GM11168 (cell line): ENCODE results near the gene PPP2CA.
"Not testable (repeated sequence)": the region's sequence is repeated elsewhere in the genome, so short reads cannot be mapped to it uniquely, and the experiment has no call there.

Source experiments
- in situ Hi-C: fragments of 300-500 bp; cut with MboI; formaldehyde crosslinking; loops from one replicate; pipeline ENCODE4 v1.12.0; 2022; ENCODE audit warnings: low sequenced_read_pairs; ENCODE audit not compliant: unreplicated experiment

PPP2CA gene

GRCh38 chr5:134225780-134226440 lies at the start of gene PPP2CA:
PPP2CA (minus strand) TSS chr5:134226073; CDS start chr5:134225861, 212 bp downstream.
- in situ Hi-C loops = no loop called here

- in situ Hi-C loops = no loop called here
These were observed 47.9 kb upstream of the PPP2CA start for GRCh38 chr5:134273642-134274395.

DNA sequence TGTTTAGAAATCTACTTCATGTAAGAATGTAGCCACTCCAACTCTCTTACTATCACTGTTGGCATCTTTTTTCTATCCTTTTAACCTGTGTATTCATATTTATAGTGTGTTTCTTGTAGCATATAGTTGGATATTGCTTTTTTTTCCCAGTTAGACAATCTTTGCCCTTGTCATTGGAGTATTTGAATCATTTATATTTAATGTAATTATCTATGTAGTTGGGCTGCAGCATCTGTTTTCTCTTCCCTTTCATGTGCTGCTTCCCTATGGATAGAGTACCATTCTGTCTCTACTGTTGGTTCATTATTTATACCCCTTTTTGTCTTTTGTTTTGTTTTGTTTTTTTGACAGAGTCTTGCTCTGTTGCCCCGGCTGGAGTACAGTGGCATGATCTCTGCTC lies 45.2 kb upstream of the PPP2CA start:
- in situ Hi-C loops = no loop called here

DNA sequence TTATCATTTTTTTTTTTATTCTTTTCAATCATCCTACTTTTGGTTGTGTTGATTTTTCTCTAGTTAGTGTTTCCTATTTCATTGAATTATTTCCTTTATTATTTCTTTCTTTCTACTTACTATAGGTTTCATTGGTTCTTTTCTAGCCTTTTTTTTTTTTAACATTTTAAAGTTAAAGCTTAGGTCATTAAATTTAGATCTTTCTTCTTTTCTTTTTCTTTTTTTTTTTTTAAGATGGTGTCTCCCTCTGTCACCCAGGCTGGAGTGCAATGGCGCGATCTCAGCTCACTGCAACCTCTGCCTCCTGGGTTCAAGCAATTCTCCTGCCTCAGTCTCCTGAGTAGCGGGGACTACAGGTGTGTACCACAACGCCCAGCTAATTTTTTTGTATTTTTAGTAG lies 43.0 kb upstream of the PPP2CA start:
- in situ Hi-C loops = no loop called here

- in situ Hi-C loops = no loop called here
These were observed 42.2 kb upstream of the PPP2CA start for GRCh38 chr5:134268019-134268601.

GRCh38 chr5:134267366-134268018 lies 41.6 kb upstream of the PPP2CA start:
- in situ Hi-C loops = no loop called here

DNA sequence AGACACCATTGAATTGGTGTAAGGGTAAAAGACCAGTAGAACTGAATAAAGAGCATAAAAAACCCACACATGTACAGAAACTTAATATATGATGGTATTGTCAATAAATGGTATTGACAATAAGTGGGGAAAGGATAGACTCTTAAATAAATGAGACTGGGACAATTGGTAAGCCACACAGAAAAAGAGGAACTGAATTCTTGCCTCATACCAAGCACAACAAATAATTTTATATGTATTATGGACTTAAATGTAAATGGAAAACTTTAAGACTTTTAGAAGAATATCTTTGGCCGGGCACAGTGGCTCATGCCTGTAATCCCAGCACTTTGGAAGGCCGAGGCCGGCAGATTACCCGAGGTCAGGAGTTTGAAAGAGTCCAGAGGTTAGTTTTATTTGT lies 37.9 kb upstream of the PPP2CA start:
- in situ Hi-C loops = no loop called here

DNA sequence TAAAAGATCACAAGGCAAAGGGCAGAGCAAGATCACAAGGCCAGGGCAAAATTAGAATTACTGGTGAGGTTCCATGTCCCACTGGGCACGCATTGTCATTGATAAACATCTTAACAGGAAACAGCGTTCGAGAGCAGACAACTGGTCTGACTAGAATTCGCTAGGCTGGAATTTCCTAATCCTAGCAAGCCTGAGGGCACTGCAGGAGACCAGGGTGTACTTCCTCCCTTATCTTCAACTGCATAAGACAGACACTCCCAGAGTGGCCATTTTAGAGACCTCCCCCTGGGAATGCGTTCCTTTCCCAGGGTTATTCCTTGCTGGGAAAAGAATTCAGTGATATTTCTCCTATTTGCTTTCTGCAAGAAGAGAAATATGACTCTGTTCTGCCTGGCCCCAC lies 36.8 kb upstream of the PPP2CA start:
- in situ Hi-C loops = not testable (repeated sequence)

GRCh38 chr5:134258896-134259295 lies 33.0 kb upstream of the PPP2CA start:
- in situ Hi-C loops = no loop called here

GRCh38 chr5:134257176-134257575 lies 31.3 kb upstream of the PPP2CA start:
- in situ Hi-C loops = no loop called here

DNA sequence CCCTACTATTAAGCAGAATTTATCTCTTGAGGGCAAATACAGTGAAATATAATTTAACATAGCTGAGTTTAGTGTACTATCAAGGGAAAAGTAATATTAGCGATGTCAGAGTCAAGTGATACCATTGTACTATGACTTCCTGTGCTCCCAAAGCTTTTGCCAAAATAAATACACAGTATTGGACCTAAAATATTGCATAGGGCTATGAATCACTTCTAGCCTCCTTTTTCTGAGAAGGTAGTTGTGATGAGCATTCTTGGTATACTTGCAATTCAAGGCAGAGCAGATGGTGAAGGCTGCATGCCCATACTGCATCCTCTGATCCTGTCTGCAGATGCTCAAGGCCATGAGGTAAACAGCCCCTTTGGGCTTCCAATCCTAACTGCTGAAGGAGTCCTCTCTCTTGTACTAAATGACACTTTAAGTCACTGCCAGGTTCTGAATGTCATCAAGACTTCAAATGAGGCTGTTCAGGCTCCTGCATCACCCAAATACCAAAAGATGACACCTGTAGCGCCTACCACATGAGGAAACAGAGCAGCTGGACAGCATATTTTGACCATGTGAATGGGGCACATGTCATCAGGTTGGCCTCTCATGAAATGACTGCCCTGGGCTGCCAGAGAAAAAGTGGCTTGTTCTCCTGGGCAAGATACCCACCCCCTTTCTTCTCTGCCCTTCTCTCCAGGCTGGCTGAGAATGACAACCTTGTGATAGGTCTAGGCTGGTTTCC lies 29.7 kb upstream of the PPP2CA start:
- in situ Hi-C loops = no loop called here

GRCh38 chr5:134253368-134254153 lies 27.7 kb upstream of the PPP2CA start:
- in situ Hi-C loops = not testable (repeated sequence)

- in situ Hi-C loops = no loop called here
These were observed 26.8 kb upstream of the PPP2CA start for GRCh38 chr5:134252671-134253070.

GRCh38 chr5:134250949-134251348 lies 25.1 kb upstream of the PPP2CA start:
- in situ Hi-C loops = no loop called here

GRCh38 chr5:134249469-134250379 lies 23.9 kb upstream of the PPP2CA start:
- in situ Hi-C loops = no loop called here

DNA sequence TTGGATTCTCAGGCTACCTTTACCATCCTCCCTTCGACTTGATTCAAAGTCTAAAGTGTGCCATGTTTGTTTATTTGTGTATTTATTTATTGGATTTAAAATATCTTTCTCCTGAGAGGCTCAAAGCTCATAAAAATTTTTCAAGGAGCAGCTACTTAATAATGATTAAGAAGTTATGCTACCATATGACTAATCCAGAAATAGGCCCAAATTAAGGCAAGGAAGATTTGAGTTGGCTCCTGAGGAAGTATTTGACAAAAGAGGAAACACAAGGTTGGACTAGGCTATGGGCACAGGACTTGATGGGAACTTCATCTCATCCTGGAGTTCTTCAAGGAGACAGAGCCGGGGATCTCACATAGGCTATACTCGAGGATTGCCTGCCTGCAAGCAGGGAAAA lies 22.4 kb upstream of the PPP2CA start:
- in situ Hi-C loops = no loop called here

DNA sequence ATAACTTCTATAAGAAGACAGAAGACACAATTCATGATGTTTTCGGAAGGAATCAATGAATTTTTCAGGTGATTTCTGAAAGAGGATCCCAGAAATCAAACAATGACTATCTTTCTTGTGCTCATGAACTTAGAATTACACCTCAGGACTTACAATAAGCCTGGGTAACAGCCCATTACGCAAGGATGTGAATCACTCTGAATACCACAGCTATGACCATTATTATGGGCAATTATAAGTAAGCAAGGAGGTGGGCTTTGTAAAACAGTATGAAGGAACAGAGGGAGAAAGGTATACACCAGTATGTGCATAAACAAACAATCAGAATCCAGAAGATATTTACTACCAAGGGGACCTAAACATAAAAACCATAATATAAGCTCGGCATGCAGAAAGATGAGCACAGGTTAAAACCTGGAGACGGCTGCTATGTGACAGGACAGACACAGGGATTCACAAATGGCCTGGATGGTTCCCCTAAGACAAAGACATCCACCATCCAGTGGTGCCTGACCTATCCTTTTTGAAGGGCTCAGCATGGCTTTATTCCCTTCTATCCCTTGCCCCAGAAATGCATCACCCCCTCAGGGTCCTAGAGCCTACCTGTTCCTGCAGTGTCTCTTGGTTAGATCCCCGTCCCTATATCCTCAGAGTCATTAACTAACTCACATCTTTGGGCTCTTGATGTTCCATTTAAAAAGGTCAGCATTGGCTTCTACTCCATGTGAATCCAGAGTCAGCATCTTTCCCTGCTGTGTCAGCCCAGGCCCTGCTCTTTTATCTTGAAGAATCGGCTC lies 21.8 kb upstream of the PPP2CA start:
- in situ Hi-C loops = no loop called here
